GM21526 (cell line): Measurements from ENCODE around the gene PRR5.
"Not testable (repeated sequence)": the region's sequence is repeated elsewhere in the genome, so short reads cannot be mapped to it uniquely, and the experiment has no call there.

Experiments
- ATAC-seq: cut with Tn5 transposase; IDR thresholded peaks from one replicate; pipeline ENCODE4 v1.9.1; 2021; ENCODE audit warnings: moderate library complexity; ENCODE audit not compliant: unreplicated experiment, low FRiP score

The PRR5 gene, protein sequence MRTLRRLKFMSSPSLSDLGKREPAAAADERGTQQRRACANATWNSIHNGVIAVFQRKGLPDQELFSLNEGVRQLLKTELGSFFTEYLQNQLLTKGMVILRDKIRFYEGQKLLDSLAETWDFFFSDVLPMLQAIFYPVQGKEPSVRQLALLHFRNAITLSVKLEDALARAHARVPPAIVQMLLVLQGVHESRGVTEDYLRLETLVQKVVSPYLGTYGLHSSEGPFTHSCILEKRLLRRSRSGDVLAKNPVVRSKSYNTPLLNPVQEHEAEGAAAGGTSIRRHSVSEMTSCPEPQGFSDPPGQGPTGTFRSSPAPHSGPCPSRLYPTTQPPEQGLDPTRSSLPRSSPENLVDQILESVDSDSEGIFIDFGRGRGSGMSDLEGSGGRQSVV

DNA sequence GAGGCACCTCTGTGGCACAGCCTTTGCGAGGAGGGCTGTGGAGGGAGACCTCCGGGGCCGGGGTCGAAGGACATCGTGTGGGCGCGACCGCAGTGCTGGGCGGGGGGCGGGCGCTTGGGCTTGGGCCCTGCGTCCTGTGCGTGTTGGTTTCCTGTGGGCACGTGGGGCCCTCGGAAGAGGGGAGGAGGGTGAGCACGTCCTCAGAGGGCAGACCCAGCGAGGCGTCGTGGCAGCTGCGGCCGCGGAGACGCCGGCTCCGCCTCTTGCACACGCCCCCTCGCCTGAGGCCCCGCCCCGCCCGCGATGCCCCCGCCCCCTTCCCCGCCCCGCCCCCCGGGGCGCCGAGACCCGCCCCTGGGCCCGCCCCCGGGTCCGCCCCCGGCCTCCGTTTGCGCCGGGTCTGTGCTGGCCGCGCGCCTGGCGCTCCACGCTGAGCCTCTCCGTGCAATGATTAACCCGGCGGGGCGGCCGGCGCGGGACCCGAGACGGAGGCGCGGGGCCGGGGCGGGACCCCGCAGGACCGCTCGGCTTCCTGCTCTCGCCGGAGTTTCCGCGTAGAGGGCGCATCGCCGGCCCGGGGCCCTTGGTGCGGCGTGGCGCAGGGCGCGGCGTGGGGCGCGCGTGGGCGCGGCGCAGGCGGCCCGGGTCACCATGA, at the start of gene PRR5:
TSS of gene PRR5 (plus strand) at position 381 of the 655 bp plus-strand sequence. CDS start at position 652, 271 bp downstream.
- peak; percentile 58 for ATAC-seq

- not testable (repeated sequence) for ATAC-seq
Measured at GRCh38 chr22:44652866-44653265, 49.1 kb upstream of the PRR5 start.

- no peak for ATAC-seq
Measured at GRCh38 chr22:44658311-44658953, 43.6 kb upstream of the PRR5 start.

GRCh38 chr22:44659140-44659539, 42.9 kb upstream of the PRR5 start:
- no peak for ATAC-seq

- ATAC-seq: no peak
Measured at GRCh38 chr22:44660051-44660830, 41.8 kb upstream of the PRR5 start.

DNA sequence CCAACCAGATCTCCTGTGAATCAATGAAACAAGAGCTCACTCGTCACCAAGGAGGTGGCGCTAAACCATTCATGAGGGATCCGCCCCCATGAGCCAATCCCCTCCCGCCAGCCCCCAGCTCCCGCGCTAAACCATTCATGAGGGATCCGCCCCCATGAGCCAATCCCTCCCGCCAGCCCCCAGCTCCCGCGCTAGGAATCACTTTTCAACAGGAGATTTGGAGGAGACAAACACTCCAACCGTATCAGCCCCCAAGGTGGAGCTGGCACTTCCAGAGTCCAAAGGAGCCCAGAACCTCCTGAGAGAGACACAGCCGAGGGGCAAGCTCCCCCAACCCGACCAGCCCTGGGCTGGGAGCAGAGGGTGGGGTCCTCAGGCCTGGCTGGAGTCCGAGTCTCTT, 40.9 kb upstream of the PRR5 start:
- no peak for ATAC-seq

DNA sequence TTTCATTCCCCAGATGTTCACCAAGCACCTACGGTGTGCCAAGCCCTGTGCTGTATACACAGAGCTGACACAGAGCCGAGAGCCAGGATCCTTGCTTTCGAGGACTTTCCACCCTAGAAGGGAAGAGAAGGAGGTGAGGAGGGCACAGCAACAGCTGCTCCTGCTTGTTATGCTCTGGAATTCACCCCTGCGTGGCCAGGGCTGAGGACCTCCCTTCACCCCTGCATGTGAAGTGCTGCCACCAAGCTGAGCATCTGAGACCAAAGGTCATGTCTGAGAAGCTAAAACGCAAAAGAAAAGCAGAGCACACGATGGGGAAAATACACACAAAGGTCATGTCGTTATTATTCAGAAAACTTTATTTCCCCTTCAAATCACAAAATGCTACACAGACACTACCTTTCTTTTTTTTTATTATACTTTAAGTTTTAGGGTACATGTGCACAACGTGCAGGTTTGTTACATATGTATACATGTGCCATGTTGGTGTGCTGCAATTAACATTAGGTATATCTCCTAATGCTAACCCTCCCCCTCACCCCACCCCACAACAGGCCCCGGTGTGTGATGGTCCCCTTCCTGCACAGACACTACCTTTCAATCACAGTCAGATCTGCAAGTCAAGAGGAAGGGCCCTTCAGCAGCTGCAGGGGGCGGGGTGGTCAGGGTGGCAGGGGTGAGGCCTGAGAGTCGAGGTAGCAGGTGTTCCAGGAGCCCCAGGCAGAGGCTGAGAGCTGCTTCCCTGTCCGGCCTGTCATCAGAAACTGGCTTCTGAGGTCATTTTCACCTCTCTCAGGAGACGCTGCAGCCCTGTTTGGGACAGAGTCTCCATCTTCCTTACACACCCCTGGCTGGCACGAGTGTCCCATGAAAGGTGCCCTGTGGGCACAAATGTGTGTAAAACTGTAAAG, 40.1 kb upstream of the PRR5 start:
- no peak for ATAC-seq

GRCh38 chr22:44663256-44663999, 38.6 kb upstream of the PRR5 start:
- no peak for ATAC-seq

GRCh38 chr22:44664149-44664548, 37.9 kb upstream of the PRR5 start:
- ATAC-seq: no peak

DNA sequence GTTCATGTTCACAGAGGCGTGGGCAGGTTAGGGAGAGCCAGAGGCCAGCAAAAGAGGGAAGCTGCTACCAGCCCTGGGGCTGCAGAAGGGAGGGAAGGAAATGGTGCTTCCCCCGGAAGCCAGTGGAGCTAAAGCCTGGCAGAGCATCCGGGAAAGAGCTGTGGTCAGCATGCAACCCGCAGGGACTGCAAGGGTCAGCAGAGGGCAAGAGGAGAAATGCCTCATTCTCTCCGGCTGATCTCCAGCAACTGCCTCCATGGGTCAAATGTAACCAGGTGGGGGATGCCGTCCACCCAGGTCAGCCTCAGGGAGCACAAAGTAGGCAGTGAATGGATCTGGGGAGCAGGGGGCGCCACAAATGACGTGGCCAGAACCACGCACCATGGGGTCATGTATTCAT, 36.9 kb upstream of the PRR5 start:
- no peak for ATAC-seq

GRCh38 chr22:44666207-44666585, 35.8 kb upstream of the PRR5 start:
- ATAC-seq: no peak

DNA sequence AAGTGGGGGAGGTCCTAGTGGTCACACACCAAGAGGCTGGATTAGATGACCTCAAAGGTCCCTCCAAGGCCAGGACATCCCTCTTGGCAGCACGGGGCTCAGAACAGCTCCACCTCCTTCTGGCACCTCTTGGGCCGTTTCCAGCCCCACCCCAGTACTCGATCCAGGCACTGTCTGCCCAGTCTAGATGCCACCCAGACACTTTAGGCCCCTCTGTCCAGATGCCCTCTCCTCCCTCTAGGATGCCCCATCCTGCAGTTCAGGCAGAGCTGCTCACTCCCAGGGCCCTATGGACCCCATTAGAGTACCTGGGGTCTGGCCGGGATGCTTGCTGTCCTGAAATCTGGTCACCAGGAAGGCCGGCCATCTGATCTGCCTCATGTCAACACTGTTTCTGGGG, 34.7 kb upstream of the PRR5 start:
- ATAC-seq: no peak

- no peak for ATAC-seq
Measured at GRCh38 chr22:44667829-44668189, 34.2 kb upstream of the PRR5 start.

GRCh38 chr22:44668190-44668885, 33.7 kb upstream of the PRR5 start:
- no peak for ATAC-seq

GRCh38 chr22:44668886-44669521, 33.0 kb upstream of the PRR5 start:
- no peak for ATAC-seq

GRCh38 chr22:44669561-44669976, 32.4 kb upstream of the PRR5 start:
- ATAC-seq: no peak

DNA sequence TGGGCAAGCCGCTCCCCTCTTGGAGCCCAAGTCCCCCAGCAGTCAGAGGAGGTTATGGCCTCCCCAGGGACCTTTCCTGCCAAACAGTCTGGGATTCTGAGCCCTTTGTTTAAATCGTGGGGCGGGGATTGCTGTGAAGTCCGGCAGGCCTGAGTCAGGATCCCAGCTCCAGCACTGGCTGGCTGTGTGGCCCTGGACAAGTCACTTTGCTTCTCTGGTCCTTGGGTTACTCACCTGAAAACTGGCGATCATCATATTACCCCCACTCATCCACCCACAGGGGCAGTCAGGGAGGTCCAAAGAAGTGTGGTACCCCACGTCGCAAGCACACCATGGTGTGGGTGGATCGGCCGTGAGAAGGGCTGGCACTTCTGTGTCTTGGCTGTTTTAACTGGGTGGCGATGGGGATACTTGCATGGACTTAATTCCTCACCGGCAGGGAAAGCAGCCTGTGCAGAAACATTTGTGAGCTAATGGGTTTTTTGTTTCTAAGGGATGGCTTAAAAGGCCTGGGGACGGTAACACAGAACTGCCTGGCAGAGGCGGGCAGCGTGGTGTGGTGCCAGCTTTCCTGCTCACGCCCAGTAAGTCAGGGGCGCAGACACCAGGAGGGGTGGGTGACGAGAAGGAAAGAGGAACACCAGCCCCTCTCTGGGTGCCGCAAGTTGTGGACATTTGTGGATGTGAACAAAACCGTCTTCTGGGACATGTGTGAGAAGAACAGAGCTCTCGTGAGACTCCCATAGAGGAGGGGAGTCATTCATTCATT, 31.6 kb upstream of the PRR5 start:
- no peak for ATAC-seq
